ENCODE data around the gene DHX38.

Gene DHX38

DNA sequence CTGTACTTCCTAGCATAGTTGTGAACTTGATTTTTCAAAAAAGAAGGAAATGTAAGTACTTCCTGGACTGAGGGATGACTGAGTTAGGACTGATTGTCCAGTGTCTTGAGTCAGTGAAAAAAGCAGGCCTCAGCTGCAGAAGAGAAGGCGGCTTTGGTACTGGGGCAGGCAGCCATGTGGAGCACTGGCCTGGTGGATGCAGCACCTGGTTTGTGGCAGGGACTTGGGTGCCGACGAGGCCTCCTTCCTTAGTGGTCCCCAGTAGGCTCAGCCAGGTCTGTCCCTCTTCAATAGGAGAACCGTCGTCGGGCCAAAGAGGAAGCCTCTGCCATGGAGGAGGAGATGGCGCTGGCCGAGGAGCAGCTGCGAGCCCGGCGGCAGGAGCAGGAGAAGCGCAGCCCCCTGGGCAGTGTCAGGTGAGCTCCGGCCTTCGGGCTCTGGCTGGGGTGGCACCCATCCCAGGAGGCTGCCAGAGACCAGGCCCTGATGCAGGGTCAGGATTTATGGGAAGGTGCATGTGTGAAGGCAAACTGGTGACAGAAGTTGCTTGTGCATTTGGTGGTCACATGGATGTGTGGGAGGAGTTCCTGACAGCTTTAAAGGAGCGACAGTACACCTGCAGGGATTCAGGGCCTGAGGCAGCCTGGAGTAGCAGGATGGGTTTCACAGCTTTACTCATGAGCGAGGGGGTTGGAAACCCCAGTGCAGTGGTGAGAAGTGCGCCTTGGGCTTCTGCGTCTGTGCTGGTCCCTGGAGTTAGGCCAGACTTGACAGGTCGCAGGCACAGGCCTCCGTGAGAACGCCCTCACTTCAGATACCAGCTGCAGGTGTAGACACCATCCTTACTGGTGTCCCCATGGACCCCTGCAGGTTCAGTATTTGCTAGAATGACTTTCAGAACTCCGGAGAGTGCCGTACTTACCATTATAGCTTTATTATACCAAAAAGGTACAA is 17.3 kb downstream of the DHX38 start:
- no peak overlapping the region for H3K9ac ChIP-seq (ENCODE audit: low read depth, low read length, poor library complexity, severe bottlenecking)
- no peaks in the 10 kb centered on the region for H3K9me2 ChIP-seq (replicated peaks; ENCODE audit: low read depth, low read length)
- H3K4me3 ChIP-seq (ENCODE audit: low read length, poor library complexity, severe bottlenecking), result no peak overlapping the region
- no peaks in the 10 kb centered on the region for H3K27me3 ChIP-seq (ENCODE audit: insufficient read depth, low read length, poor library complexity, severe bottlenecking)
- no peak overlapping the region for H3K4me2 ChIP-seq (ENCODE audit: low read depth, low read length, poor library complexity, severe bottlenecking)
- H3K79me2 ChIP-seq (ENCODE audit: insufficient read depth, low read length), result no peaks in the 10 kb centered on the region
- no peak overlapping the region for H2AFZ ChIP-seq (ENCODE audit: low read length)
- TF ChIP-seq, protein P1, sequence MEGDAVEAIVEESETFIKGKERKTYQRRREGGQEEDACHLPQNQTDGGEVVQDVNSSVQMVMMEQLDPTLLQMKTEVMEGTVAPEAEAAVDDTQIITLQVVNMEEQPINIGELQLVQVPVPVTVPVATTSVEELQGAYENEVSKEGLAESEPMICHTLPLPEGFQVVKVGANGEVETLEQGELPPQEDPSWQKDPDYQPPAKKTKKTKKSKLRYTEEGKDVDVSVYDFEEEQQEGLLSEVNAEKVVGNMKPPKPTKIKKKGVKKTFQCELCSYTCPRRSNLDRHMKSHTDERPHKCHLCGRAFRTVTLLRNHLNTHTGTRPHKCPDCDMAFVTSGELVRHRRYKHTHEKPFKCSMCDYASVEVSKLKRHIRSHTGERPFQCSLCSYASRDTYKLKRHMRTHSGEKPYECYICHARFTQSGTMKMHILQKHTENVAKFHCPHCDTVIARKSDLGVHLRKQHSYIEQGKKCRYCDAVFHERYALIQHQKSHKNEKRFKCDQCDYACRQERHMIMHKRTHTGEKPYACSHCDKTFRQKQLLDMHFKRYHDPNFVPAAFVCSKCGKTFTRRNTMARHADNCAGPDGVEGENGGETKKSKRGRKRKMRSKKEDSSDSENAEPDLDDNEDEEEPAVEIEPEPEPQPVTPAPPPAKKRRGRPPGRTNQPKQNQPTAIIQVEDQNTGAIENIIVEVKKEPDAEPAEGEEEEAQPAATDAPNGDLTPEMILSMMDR (conservative IDR thresholded peaks at IDR 0.05; ENCODE audit: low read length), result no peak
- TF ChIP-seq EZH2phosphoT487 (IDR thresholded peaks at IDR 0.05; ENCODE audit: borderline replicate concordance), result no peak
- H3F3A ChIP-seq (ENCODE audit: low read depth), result no peaks in the 10 kb centered on the region
- no peaks in the 10 kb centered on the region for H4K20me1 ChIP-seq (ENCODE audit: insufficient read depth, low read length, poor library complexity, severe bottlenecking)
- H3K4me1 ChIP-seq (ENCODE audit: insufficient read depth, low read length, poor library complexity, severe bottlenecking), result no peaks in the 10 kb centered on the region
- peaks cover 69% of the 10 kb centered on the region for H3K36me3 ChIP-seq (ENCODE audit: insufficient read depth, low read length)
- no peaks in the 10 kb centered on the region for H3K9me3 ChIP-seq (ENCODE audit: insufficient read depth, low read depth, low read length)

DNA sequence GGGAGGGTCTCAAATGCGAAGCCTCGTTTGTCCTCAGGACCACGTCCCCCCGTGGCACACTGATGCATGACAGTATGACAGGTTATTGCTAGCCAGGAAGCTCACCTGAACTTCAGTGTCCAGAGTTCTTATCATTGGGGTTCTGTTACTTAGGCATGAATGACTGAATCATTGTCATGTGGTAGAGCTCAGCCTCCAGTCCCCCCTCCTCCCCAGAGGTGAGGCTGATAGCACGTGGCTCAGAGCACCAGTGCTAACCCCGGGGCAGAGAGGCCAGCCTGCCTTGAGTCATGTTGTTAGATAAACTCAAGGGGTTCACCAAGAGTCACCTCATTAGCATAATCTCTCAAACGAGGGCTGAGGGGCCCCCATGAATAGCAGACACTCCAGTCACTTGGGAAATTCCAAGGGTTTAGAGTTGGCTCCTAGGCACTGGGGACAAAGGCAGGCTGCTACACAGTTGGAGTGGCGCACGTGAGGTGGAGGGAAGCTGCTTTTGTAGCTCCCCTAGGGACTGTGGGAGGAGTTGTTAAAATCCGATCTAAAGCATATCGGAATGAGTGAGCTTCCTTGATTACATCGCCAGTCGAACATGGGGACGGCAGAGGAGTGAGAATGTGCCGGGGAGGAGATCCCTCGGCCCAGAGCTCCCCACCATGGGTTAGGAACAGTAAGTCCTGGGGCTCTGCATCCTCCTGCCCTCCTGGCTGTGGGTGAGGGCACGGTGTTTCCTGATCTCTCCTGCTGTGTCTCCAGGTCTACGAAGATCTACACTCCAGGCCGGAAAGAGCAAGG is 18.2 kb downstream of the DHX38 start:
- no peaks in the 10 kb centered on the region for H3K9me2 ChIP-seq (replicated peaks; ENCODE audit: low read depth, low read length)
- no peaks in the 10 kb centered on the region for H3K9me3 ChIP-seq (ENCODE audit: insufficient read depth, low read depth, low read length)
- H3K4me1 ChIP-seq (ENCODE audit: insufficient read depth, low read length, poor library complexity, severe bottlenecking), result no peaks in the 10 kb centered on the region
- H3K27me3 ChIP-seq (ENCODE audit: insufficient read depth, low read length, poor library complexity, severe bottlenecking), result no peaks in the 10 kb centered on the region
- no peak overlapping the region for H3K9ac ChIP-seq (ENCODE audit: low read depth, low read length, poor library complexity, severe bottlenecking)
- no peak for TF ChIP-seq EZH2phosphoT487 (IDR thresholded peaks at IDR 0.05; ENCODE audit: borderline replicate concordance)
- TF ChIP-seq, protein P1 (conservative IDR thresholded peaks at IDR 0.05; ENCODE audit: low read length), result no peak
- no peaks in the 10 kb centered on the region for H3F3A ChIP-seq (ENCODE audit: low read depth)
- H3K36me3 ChIP-seq (ENCODE audit: insufficient read depth, low read length), result peaks cover 61% of the 10 kb centered on the region
- H3K4me2 ChIP-seq (ENCODE audit: low read depth, low read length, poor library complexity, severe bottlenecking), result no peak overlapping the region
- no peak overlapping the region for H3K4me3 ChIP-seq (ENCODE audit: low read length, poor library complexity, severe bottlenecking)
- H4K20me1 ChIP-seq (ENCODE audit: insufficient read depth, low read length, poor library complexity, severe bottlenecking), result no peaks in the 10 kb centered on the region
- H3K79me2 ChIP-seq (ENCODE audit: insufficient read depth, low read length), result no peaks in the 10 kb centered on the region
- no peak overlapping the region for H2AFZ ChIP-seq (ENCODE audit: low read length)

DNA sequence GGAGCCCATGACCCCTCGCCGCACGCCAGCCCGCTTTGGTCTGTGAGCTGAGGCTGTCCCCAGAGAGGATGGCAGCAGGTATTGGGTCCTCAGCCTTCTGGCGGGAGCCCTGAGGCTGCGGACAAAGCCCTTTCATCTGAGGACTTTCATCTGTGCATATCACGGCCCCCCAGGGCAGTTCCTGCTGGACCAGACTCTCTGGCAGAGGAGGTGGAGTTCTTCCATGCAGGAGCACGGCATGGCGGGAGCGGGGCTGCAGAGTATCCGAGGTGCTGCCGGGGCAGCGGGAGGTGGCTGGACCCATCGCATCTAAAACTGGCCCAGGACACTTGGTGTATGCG is 18.8 kb downstream of the DHX38 start:
- no peaks in the 10 kb centered on the region for H3K9me3 ChIP-seq (ENCODE audit: insufficient read depth, low read depth, low read length)
- H2AFZ ChIP-seq (ENCODE audit: low read length), result no peak overlapping the region
- no peaks in the 10 kb centered on the region for H3K4me1 ChIP-seq (ENCODE audit: insufficient read depth, low read length, poor library complexity, severe bottlenecking)
- H3K4me2 ChIP-seq (ENCODE audit: low read depth, low read length, poor library complexity, severe bottlenecking), result no peak overlapping the region
- TF ChIP-seq, protein P1 (conservative IDR thresholded peaks at IDR 0.05; ENCODE audit: low read length), result no peak
- TF ChIP-seq EZH2phosphoT487 (IDR thresholded peaks at IDR 0.05; ENCODE audit: borderline replicate concordance), result no peak
- H3K9me2 ChIP-seq (replicated peaks; ENCODE audit: low read depth, low read length), result no peaks in the 10 kb centered on the region
- H3K27me3 ChIP-seq (ENCODE audit: insufficient read depth, low read length, poor library complexity, severe bottlenecking), result no peaks in the 10 kb centered on the region
- H3F3A ChIP-seq (ENCODE audit: low read depth), result no peaks in the 10 kb centered on the region
- H3K36me3 ChIP-seq (ENCODE audit: insufficient read depth, low read length), result peaks cover 56% of the 10 kb centered on the region
- H3K4me3 ChIP-seq (ENCODE audit: low read length, poor library complexity, severe bottlenecking), result no peak overlapping the region
- H4K20me1 ChIP-seq (ENCODE audit: insufficient read depth, low read length, poor library complexity, severe bottlenecking), result no peaks in the 10 kb centered on the region
- H3K9ac ChIP-seq (ENCODE audit: low read depth, low read length, poor library complexity, severe bottlenecking), result no peak overlapping the region
- no peaks in the 10 kb centered on the region for H3K79me2 ChIP-seq (ENCODE audit: insufficient read depth, low read length)

Data from Loucy (cell line).